ENCODE measurements around the gene GP9.

Gene GP9

DNA sequence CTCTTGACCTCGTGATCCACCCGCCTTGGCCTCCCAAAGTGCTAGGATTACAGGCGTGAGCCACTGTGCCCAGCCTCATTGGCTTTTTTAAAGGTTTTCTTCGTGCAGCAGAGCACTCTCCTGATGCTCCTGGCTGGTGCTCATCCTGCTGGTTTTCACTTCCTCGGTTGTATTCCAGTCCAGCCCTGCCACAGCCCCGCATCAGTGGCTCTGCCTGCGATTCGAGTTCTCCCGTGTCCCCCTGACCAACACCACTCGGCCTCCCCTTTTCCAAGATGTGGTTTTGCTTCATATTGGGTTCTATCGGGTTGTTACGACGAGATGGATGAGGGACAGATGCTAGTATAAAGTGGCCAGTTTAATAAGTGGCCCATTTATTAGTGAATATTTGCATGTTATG, 31.7 kb upstream of the GP9 start:
- DNase-seq (ENCODE audit: low read depth in 3 of 3): no peak

DNA sequence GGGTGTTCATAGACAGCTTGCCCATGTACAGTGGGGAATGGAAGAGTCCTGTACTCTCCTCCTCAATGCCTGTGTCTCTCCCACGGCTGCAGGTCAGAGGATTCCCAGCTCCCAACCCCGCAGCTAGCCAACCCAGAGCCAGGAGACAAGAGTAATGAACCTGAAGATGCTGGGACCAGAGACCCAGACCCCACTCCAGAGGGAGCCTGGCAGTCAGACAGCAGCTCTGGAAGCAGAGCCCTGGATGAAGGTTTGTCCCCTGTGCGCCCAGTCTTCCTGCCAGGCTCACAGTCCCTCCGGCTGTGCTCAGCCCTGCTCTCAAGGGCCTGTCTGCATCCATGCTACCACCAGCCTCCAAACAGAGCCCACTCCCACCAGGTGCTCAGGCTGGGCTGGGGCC, 30.0 kb upstream of the GP9 start:
- DNase-seq (ENCODE audit: low read depth in 3 of 3): no peak

DNA sequence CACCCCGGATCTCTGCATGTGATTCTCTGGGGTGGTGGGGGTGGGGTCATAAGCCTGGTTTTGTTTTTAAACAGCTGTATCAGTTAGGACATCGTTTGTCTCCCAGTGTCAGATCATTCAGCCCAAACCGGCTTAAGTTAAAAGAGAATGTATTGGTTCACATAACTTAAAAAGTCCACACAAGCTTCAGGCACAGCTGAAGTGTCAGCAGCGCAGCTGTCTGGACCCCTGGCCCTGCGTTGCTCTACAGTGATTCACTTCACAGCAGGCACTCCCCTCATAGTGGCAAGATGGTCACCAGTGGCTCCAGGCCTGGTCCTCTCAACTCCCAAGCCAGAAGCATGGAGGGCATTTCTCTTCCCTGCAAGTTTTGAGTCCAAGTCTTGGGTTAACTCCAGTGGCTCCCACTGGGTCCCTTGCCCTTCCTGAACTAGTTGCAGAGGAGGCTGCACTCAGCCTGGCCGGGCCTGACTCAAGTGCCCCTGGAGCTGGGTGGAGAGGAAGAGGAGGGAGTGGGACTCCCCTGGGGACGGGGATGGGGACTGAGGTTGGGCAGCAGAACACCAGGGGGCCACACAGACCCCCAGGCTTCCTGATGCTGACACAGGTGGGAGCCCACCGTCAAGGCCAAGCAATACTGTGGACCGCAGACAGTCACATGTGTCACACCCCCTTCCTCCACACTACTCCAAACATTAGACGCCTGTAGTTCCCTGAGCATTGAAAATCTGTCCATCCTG, 28.9 kb upstream of the GP9 start:
- no peak for DNase-seq (ENCODE audit: low read depth in 3 of 3)

DNA sequence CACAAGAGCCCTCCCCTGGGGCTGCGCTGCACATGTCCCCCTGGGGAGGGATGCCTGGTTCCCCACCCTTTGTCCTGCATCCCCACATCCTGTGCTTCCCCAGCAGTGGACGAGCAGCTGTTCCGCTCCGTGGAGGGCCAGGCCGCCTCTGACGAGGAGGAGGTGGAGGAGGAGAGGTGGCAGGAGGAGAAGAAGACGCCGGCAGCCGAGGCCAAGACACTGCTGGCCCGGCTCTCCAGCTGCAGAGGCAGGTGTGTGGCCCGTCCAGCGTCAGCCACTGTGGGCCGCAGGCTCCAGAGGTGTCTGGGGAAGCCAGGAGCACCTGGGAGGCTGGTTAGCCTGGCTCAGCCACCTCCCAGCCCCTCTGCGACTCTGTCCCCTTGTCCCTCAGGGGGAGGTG, 27.9 kb upstream of the GP9 start:
- DNase-seq (ENCODE audit: low read depth in 3 of 3): no peak

DNA sequence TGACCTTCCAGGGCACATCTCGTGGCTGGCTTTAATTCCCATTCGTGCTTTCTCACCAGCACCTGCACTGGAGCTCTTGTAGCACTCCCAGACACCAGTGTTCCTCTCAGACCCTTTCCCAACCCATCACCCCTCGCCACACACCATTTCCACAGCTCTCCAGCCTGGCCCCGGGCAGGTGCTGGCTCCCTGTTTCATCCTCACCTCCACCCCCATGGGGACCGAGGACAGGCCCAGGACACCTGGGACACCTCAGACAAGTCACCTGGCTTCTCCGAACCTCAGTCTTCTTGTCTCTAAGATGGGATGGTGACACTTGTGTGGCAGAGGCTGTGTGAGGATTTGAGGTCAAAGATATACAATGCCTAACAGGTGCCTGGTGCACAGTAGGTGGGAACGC, 27.4 kb upstream of the GP9 start:
- DNase-seq (ENCODE audit: low read depth in 3 of 3): no peak

DNA sequence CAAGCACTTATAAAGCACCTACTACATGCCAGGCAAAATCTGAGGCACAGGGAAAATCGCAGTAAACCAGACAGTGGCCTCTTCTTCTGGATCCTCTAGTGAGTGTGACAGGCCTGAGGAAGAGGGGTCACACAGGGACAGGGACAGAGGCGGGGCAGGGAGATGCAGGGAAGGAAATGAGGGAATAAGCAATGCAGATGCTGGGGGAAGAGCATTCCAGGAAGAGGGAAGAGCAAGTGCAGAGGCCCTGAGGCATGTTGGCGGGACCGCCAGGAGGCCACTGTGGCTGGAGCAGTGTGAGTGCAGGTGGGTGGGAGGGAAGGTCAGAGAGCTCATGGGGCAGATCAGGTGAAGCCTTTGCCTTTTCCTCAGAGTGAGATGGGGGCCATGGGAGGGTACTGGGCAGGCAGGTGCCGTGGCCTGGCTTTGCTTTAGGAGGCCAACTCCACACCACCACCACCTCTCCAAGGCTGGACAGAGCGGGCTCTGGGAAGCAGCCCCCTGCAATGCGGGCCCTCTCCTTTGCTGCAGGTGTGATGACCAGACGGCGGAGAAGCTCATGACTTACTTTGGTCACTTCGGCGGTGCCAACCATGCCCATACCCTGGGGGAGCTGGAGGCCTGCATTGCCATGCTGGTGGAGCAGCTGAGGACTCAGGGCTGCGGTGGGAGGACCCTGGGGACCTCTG, 26.8 kb upstream of the GP9 start:
- DNase-seq (ENCODE audit: low read depth in 3 of 3): no peak

DNA sequence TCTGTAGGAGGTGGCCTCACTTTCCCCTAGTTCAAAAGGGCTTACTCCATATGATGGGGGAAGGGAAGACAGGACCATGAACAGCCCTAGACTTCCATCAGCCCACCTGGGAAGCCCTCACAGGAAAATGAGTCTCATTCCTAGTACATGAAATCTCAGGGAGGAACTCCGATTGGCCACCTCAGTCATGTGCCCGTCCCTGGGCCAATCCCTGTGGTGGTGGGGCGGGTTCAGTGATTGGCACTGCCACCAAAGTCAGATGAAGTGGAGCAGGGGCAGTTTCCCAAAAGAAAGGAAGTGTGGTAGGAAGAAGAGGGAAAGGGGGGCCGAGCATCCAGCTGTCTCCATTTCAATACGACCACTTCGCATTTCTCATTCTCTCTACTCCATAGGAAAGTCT, 25.9 kb upstream of the GP9 start:
- no peak for DNase-seq (ENCODE audit: low read depth in 3 of 3)

DNA sequence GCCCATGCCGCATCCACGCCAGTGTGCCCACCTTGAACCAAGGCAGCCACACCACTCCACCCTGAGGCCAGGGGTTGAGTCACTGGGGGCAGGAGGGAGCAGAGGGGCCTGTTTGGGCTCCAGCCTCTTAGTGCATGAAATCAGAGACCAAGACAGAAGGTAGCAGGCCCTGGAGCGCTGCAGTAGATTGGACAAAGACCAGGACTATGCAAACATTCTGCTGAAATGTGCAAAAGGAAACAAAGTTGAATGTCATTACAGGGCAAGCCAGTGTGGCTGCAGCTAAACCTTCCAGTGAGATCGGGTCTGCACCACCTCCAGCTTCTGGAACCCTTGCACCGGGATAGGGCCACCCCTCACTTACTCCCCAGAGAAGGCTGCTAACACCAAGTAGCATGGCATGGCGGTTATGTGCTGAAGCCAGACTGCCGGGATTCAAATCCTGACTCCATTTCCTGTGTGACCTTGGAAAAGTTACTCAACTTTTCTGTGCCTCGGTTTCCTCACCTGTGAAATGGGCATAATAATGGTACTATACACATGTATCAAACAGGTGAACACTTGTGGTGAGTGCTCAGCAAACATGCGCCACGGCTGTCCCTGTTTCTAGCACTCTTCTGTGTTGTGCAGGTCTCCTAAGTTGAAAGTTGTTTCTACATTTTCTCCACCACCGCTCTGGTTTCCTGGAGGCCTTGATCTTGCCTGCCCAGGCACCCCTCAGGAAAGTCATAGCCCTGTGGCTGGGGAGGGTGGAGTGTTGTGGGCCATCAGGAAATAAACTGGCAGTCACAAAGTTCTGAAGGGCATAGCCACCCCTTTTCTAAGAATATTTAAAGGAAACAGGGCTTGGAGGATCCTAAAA, 25.0 kb upstream of the GP9 start:
- no peak for DNase-seq (ENCODE audit: low read depth in 3 of 3)

DNA sequence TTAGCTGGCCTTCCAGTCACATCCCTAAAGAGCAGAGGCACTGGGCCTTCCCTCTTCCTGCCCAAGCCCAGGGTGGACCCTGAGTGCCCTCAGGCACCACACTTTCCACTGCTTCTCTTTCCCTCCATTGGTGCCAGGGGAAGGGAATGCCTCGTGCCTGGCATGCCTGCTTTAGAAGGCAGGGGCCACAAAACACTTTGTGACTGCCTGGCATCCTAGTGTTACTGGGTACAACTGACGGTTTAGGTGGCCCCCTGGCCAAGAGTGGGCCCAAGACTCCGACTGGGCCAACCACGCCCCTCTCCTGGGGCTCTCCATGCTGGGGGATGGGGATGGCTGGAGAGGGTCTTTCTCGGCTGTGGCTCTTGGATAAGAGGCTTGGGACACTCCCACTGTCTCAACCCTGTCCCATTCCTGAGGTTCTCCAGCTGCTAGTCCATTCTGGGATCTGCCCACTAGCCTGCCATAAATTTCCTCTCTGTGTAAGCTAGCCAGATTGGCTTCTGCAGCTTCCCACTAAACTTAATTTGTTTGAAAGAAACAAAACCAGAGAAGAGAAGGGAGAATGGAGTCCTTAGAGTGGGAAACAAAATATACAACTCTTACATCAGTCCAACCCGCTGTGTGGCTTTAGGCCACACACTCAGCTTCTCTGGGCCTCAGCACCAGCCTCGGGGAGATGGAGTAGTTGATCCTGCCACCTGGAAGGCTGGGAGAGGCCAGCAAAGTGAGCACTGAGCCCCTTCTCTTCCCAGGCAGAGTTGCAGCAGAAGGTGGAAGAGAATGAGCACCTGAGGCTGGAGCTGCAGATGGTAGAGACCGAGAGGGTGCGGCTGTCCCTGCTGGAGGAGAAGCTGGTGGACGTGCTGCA, 24.1 kb upstream of the GP9 start:
- no peak for DNase-seq (ENCODE audit: low read depth in 3 of 3)

DNA sequence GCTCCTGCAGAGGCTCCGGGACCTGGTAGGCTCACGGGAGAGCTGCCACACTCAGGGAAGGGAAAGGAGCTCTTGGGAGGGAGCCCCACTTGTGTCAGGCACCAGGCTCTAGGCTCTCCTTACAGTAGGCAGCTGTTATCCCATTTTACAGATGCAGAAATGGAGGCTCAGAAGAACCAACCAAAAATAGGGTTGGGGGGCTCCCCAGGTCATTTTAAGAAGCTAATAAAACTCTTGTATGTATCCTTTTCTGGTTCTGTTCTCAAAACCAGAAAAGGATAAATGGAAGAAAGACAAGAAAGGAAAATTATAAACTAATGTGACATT, 23.5 kb upstream of the GP9 start:
- DNase-seq (ENCODE audit: low read depth in 3 of 3): no peak

DNA sequence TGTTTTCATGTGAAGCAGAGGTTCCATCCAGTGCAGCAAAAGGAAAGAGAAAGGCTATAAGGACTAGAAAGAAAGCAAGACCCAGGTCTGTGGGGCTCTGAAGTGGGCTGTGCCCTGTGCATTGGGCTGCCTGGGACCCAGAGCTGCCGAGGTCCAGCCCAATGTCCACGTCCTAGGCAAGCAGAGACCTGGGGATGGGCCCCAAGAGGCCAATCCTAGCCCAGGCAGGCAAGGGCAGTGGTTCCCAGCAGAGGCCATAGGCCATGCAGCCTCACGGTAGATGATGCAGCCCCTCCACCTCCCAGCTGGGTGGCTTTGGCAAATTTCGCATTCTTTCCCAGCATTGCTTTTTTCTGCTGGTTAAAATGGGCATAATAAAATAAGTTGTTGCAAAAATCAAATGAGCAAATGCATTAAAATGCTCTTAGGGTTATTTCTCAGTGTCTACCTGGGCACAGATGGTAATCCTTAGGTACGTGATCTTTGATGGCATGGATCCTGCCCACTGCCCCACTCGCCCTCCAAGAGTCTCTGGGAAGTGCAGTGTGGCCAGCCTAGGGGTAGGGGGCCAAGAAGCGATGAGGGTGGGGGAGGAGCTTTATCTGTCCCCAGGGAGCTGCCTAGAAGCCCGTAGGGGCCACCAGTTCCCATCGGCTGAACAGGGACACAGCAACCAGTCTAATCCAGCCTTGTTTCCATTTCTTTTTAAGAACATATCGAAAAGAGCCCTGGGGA, 22.3 kb upstream of the GP9 start:
- no peak for DNase-seq (ENCODE audit: low read depth in 3 of 3)

DNA sequence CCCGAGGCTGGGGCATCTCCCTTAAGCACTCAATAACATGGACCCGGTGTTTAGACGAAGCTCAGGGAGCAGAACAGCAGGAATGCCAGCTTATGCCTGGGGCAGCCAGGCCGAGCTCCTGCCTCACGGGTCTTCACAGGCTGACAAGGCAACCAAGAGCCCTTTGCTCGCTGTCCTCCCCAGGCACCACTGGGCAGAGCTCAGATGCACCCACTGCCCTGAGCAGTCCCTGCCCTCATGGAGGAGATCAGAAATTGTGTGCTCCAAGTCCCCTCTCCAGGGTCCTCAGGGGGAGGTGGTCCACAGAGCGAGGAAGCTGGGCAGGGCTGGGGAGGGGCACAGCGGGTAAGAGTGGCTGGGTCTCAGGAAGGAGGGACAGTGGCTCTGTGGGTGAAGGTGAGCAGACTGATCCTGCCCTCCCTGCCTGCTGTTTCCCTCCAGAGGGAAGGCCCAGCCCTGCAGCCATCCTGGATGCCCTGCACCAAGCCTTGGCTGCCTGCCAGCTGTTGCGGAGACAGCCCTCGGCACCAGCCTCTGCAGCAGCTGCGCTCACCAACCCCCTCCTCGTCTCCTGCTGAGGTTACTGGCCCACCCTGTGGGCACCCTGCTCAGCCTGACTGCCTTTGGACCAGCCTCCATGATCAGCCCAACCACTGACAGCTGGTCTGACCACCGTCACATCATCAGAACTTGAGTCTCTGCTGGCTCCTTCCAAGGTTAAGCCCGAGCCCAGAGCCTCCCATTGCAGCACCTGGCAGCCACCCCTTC, 21.1 kb upstream of the GP9 start:
- no peak for DNase-seq (ENCODE audit: low read depth in 3 of 3)

DNA sequence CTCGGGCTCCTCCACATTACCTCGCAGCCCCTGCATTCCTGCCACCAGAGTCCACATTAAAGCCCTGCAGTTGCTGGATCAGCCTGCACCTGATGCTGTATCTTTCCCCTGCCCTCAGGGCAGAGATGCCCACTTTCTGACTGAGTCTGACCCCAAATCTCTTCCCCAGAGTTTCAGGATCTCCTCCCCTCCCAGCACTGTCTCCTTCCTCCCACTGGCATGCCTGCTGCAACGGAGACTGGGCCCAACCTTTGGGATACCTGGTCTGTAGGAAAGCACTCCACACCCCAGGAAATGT, 20.6 kb upstream of the GP9 start:
- no peak for DNase-seq (ENCODE audit: low read depth in 3 of 3)

DNA sequence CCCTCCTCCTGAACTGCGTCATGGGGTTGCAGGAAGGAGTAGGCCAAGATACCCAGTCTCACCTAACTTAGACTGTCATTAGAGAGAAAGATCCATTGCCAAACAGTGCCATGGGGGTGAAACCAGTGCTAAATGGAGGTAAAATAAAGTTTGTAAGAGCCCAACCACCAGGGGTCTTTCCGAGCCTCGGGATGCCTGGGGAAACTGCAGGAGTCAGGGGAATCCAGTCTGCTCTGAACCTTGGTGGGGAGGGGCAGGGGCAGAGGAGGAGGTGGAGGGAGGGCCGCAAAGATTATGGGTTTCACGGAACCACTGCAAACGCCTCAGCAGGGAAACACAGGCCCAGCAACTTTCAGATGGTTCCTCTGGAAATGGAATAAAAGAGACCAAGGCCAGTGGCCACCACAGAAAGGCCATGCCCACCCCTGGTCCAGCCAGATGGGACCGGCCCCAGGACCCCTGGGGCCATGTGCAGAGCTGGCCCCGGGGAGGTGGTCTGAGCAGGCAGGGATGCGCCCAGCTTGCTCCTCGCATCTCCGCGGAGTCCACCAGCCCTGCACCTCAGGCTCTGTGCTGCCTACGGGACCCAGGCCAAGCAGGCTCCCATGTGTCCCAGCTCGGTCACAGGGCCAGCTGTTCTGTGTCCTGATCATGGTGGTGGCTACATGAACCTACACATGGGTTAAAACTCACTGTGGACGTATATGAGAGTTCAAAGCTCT, 19.8 kb upstream of the GP9 start:
- DNase-seq (ENCODE audit: low read depth in 3 of 3): no peak

DNA sequence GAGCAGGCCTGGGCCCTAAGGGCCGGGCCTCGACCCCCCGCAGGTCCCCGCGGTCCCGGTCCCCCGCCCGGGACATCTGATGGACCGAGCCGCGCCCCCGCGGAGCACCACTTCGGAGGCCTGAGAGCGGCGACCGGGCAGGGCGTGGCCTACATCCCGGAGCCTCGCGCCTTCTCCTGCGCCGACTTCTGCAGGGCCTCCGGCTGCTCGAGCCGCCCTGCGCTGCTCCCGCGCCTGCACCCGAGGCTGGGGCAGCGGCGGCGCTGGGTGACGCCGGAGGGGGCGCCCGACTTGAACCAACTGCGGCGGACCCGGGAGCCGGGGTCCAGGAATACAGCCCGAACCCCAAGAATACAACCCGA, 14.9 kb upstream of the GP9 start:
- DNase-seq (ENCODE audit: low read depth in 3 of 3): peak in 1 of 3 experiments; percentile 47

DNA sequence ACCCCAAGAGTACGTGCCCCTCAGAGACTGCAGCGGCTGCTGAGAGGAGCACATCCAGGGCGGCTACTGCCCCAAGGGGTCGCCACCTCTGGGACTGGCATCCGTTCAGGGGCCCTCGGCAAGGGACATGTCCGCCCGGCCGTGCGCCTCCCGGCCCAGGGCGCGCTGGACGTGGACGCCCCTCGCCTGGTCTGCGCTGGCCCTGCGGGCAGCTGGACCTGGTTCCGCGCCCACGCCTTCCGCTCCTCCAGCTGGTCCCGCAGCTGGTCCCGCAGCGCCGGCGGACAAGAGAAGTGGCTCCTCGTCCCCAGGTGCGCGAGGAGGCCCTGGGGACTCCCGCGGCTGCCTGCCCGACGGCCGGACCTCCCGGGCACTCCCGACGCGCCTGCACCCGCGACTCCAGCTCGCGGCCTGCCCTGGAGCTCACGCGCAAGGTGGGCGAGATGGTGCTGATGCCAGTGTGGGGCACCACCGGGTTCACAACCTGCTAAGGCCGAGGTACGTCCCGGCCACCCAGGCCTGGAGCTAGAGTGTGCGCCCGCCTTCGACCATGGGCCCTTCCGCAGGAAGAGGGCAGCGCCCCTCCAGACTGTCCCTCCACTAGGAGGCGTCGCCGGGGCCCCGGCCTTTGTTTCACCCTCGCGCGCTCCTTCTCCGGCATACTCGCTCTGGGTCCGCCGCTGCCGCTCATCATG, 14.4 kb upstream of the GP9 start:
- no peak for DNase-seq (ENCODE audit: low read depth in 3 of 3)

DNA sequence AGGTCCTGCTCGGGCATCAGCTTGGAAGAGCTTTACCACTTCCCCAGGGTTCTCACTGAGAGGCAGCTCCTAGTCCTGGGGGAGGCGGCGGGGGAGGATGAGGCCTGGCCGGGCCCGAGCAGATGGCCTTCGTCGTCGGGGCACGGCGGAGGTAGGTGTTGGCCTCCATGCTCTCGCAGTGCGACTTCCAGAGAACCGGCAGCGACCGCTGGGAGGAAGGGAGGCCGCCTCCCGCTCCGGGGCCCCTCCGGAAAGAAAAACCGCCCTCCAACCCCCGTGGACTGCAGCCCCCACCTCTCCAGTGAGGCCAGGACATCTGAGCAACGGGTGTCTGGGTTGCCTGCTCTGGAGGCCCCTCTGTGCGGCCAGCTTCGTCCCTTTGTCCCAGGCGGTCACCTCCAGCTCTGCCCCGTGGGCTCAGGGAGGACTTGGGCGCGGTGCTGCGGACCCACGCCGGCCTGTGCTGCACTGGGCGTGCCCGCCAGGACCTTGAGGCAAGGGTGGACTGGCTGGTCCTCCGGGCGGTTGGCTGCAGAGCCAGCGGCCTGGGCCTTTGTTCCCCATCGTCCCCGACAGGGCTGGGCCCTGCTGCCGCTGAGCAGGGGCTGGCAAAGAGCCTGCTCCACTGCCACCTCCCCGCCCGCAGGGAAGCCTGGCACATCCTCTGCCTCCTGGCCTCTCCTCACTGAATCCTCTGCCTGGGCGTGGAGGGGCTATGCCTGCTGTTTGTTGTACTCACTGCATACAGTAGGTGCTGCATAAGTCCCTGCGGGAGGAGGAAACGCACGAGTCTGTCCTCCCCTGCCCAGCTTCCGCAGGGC, 13.6 kb upstream of the GP9 start:
- no peak for DNase-seq (ENCODE audit: low read depth in 3 of 3)

DNA sequence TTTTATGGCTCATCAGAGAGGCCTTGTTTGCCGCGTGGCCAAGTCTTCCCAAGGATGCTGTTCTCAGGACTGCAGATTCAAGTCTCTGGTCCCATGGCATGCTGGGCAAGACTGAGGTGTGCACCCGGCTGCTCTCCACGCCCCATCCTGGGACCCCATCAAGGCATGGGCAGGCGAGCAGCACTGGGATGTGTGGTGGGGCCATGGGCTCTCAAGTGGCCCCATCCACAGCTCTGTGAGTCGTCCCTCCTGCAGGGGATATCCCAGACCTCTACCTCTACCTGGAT, 13.1 kb upstream of the GP9 start:
- no peak for DNase-seq (ENCODE audit: low read depth in 3 of 3)
